NOMO-1 (cell line): ENCODE data around the gene KIF13A.
"Not testable (repeated sequence)": the region's sequence is repeated elsewhere in the genome, so short reads cannot be mapped to it uniquely, and the experiment has no call there.

Source experiments
- DNase-seq, 2 experiments: peaks; one replicate each; lab custom pipeline; 2025; ENCODE audit not compliant: unreplicated experiment in 2 of 2; lab: John Stamatoyannopoulos, UW

Gene KIF13A

GRCh38 chr6:17999425-17999824, 12.0 kb upstream of the KIF13A start:
- DNase-seq, result no peak

- DNase-seq, result no peak
Observed at GRCh38 chr6:17998442-17998841, 11.0 kb upstream of the KIF13A start.

- DNase-seq, result peak in 1 of 2 experiments; percentile 50
Observed at GRCh38 chr6:17998003-17998402, 10.6 kb upstream of the KIF13A start.

GRCh38 chr6:17995414-17995813, 8.0 kb upstream of the KIF13A start:
- no peak for DNase-seq

- no peak for DNase-seq
Observed at GRCh38 chr6:17994019-17994418, 6.6 kb upstream of the KIF13A start.

- no peak for DNase-seq
Observed at GRCh38 chr6:17988422-17988944, 1.0 kb upstream of the KIF13A start.

GRCh38 chr6:17987697-17988421, 424 bp upstream of the KIF13A start:
- peak; percentile 45 to 73 for DNase-seq

GRCh38 chr6:17986656-17987446, 584 bp downstream of the KIF13A start:
- DNase-seq, result peak; percentile 20 to 56

GRCh38 chr6:17985934-17986655, 1.3 kb downstream of the KIF13A start:
- no peak for DNase-seq

GRCh38 chr6:17984812-17985670, 2.4 kb downstream of the KIF13A start:
- no peak for DNase-seq

GRCh38 chr6:17984399-17984798, 3.0 kb downstream of the KIF13A start:
- DNase-seq, result no peak

GRCh38 chr6:17983730-17984129, 3.7 kb downstream of the KIF13A start:
- DNase-seq, result no peak

GRCh38 chr6:17980329-17980728, 7.1 kb downstream of the KIF13A start:
- no peak for DNase-seq

- no peak for DNase-seq
Observed at GRCh38 chr6:17979479-17979878, 8.0 kb downstream of the KIF13A start.

GRCh38 chr6:17976258-17976657, 11.2 kb downstream of the KIF13A start:
- not testable (repeated sequence) for DNase-seq

GRCh38 chr6:17974570-17975368, 12.7 kb downstream of the KIF13A start:
- DNase-seq, result no peak

- DNase-seq, result no peak
Observed at GRCh38 chr6:17972978-17973622, 14.3 kb downstream of the KIF13A start.

- DNase-seq, result no peak
Observed at GRCh38 chr6:17972074-17972952, 15.1 kb downstream of the KIF13A start.
